ENCODE data around the gene ERGIC1.

- no peak for TF ChIP-seq CTCF (IDR thresholded peaks at IDR 0.05)
- no peak for TF ChIP-seq POLR2A (IDR thresholded peaks at IDR 0.05)
Observed at GRCh38 chr5:172885597-172886340, 51.7 kb downstream of the ERGIC1 start.

Measured in adrenal gland (tissue), 5 donors.